ENCODE data around the gene APOL6. TPM values are rescaled to one million over a fixed set of nuclear protein-coding genes. Genes with fewer than 3 reads are reported as not detected.
A peak's percentile ranks its signal among the peaks of the same experiment; 100 is the strongest.
"Not testable (repeated sequence)": the region's sequence is repeated elsewhere in the genome, so short reads cannot be mapped to it uniquely, and the experiment has no call there.

Gene APOL6
- total RNA-seq, 8 experiments from 2014 or later: under 0.01 to 28.9 (median 2.5) TPM

- in situ Hi-C loops (cut with MboI; ENCODE audit: low pct_unique_long_range_greater_than_20kb in 2 of 9, low sequenced_read_pairs in 9 of 9, unreplicated experiment in 9 of 9): no loop called here
- Histone ChIP-seq H3K4me1 (replicated peaks in 1 of 2) (no peaks in the 10 kb centered on the region), H3K4me3 (no peak overlapping the region), H3K27ac (no peak overlapping the region)
- ATAC-seq (replicated peaks in 6 of 8): no peak
These were observed 26.1 kb downstream of the APOL6 start for GRCh38 chr22:35674335-35674734.

GRCh38 chr22:35676065-35676464, 27.8 kb downstream of the APOL6 start:
- 33 to 100% (median 50%) methylated on average over 1 of the region's 1 CpG; no CpG with 5 or more reads in 3 of the 10 experiments for WGBS, 10 experiments
- H3K27ac ChIP-seq; ATAC-seq (replicated peaks in 6 of 8); H3K4me1 ChIP-seq (replicated peaks in 1 of 2); in situ Hi-C loops (cut with MboI; ENCODE audit: low pct_unique_long_range_greater_than_20kb in 2 of 9, low sequenced_read_pairs in 9 of 9, unreplicated experiment in 9 of 9); H3K4me3 ChIP-seq: not testable (repeated sequence)

- no peak overlapping the region for H3K27ac ChIP-seq
- no peak for ATAC-seq (replicated peaks in 6 of 8)
- WGBS, 10 experiments: 31 to 87% (median 73%) methylated on average over 2 to 6 of the region's 7 CpGs; no CpG with 5 or more reads in 1 of the 10 experiments
- H3K4me1 ChIP-seq (replicated peaks in 1 of 2): no peaks in the 10 kb centered on the region
- H3K4me3 ChIP-seq: no peak overlapping the region
- in situ Hi-C loops (cut with MboI; ENCODE audit: low pct_unique_long_range_greater_than_20kb in 2 of 9, low sequenced_read_pairs in 9 of 9, unreplicated experiment in 9 of 9): no loop called here
These were observed 29.4 kb downstream of the APOL6 start for GRCh38 chr22:35677460-35678187.

- no peak overlapping the region for H3K27ac ChIP-seq
- H3K4me3 ChIP-seq: no peak overlapping the region
- 73 to 100% (median 94%) methylated on average over 1 to 2 of the region's 2 CpGs; no CpG with 5 or more reads in 1 of the 10 experiments for WGBS, 10 experiments
- H3K4me1 ChIP-seq (replicated peaks in 1 of 2): no peaks in the 10 kb centered on the region
- no peak for ATAC-seq (replicated peaks in 6 of 8)
- in situ Hi-C loops (cut with MboI; ENCODE audit: low pct_unique_long_range_greater_than_20kb in 2 of 9, low sequenced_read_pairs in 9 of 9, unreplicated experiment in 9 of 9): no loop called here
These were observed 30.6 kb downstream of the APOL6 start for GRCh38 chr22:35678836-35679235.

DNA sequence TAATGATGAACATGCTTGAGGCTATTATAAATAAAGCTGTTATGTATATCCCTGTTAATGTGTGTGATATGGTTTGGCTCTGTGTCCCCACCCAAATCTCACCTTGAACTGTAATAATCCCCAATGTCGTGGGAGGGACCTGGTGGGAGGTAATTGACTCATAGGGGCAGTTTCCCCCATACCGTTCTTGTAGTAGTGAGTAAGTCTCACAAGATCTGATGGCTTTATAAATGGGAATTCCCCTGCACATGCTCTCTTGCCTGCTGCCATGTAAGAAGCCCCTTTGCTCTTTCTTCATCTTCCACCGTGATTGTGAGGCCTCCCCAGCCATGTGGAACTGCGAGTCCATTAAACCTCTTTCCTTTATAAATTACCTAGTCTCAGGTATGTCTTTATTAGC, 31.2 kb downstream of the APOL6 start:
- ATAC-seq (replicated peaks in 6 of 8); in situ Hi-C loops (cut with MboI; ENCODE audit: low pct_unique_long_range_greater_than_20kb in 2 of 9, low sequenced_read_pairs in 9 of 9, unreplicated experiment in 9 of 9); H3K4me1 ChIP-seq (replicated peaks in 1 of 2); H3K4me3 ChIP-seq; H3K27ac ChIP-seq: not testable (repeated sequence)
- WGBS, 10 experiments: 41 to 100% (median 69%) methylated on average over 1 to 4 of the region's 4 CpGs; no CpG with 5 or more reads in 2 of the 10 experiments

- H3K4me1 ChIP-seq (replicated peaks in 1 of 2): no peaks in the 10 kb centered on the region
- H3K4me3 ChIP-seq: no peak overlapping the region
- peak in 5 of 8 experiments; percentile 56 to 97 (median 88) for ATAC-seq (replicated peaks in 6 of 8)
- in situ Hi-C loops (cut with MboI; ENCODE audit: low pct_unique_long_range_greater_than_20kb in 2 of 9, low sequenced_read_pairs in 9 of 9, unreplicated experiment in 9 of 9): no loop called here
- no peak overlapping the region for H3K27ac ChIP-seq
- 0 to 67% (median 33%) methylated on average over 1 to 3 of the region's 4 CpGs; no CpG with 5 or more reads in 1 of the 10 experiments for WGBS, 10 experiments
These were observed 33.3 kb downstream of the APOL6 start for GRCh38 chr22:35681454-35682052.

DNA sequence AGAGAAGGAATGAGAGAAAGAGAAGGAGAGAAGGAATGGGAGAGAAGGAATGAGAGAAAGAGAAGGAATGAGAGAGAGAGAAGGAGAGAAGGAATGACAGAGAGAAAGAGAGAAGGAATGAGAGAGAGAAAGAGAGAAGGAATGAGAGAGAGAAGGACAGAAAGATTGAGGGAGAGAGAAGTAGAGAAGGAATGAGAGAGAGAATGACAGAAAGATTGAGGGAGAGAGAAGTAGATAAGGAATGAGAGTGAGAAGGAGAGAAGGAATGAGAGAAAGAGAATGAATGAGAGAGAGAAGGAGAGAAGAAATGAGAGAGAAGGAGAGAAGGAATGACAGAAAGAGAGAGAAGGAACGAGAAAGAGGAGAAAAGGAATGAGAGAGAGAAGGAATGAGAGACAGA, 35.3 kb downstream of the APOL6 start:
- WGBS, 10 experiments: 17 to 100% (median 53%) methylated on average over 1 of the region's 1 CpG
- Histone ChIP-seq H3K4me3 (no peak overlapping the region), H3K4me1 (replicated peaks in 1 of 2) (no peaks in the 10 kb centered on the region), H3K27ac (no peak overlapping the region)
- no peak for ATAC-seq (replicated peaks in 6 of 8)
- in situ Hi-C loops (cut with MboI; ENCODE audit: low pct_unique_long_range_greater_than_20kb in 2 of 9, low sequenced_read_pairs in 9 of 9, unreplicated experiment in 9 of 9): no loop called here

DNA sequence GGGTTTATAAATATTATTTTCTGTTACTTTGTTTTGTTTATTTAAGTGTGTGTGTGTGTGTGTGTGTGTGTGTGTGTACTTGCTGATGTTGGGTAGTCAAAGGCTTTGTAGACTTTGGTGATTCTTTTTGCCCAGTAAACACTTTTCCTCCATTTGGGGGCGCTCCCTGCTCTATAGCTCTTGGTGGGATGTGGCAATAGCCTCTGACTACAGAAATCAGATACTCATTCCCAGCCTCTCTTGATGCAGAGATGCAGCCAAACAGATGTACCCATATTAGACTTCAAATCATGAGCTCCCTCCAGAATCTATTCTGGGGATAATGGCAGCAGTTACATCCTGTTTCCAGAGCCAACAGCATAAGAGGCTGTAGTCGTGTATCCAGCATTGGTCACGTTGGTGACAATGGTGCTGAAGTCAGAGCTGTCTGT, 36.0 kb downstream of the APOL6 start:
- Histone ChIP-seq H3K4me1 (replicated peaks in 1 of 2) (no peaks in the 10 kb centered on the region), H3K27ac (no peak overlapping the region), H3K4me3 (no peak overlapping the region)
- in situ Hi-C loops (cut with MboI; ENCODE audit: low pct_unique_long_range_greater_than_20kb in 2 of 9, low sequenced_read_pairs in 9 of 9, unreplicated experiment in 9 of 9): no loop called here
- 0 to 100% (median 49%) methylated on average over 1 to 3 of the region's 3 CpGs; no CpG with 5 or more reads in 2 of the 10 experiments for WGBS, 10 experiments
- peak in 4 of 8 experiments; percentile 6 to 52 (median 18) for ATAC-seq (replicated peaks in 6 of 8)

DNA sequence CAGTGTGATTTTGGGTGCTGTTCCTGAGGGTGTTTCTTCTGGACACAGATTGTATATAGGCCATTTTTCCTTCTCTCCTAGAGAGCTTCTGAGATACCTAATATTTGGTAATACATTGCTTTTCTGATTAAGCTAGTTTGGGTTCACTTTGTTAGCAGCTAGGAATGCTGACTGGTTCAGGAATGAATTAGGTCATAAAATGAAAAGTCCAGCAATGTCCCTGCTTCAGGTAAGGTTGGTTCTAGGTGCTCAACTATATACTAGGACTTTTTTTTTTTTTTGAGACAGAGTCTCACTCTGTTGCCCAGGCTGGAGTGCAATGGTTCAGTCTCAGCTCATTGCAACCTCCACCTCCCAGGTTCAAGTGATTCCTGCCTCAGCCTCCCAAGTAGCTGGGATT, 36.5 kb downstream of the APOL6 start:
- in situ Hi-C loops (cut with MboI; ENCODE audit: low pct_unique_long_range_greater_than_20kb in 2 of 9, low sequenced_read_pairs in 9 of 9, unreplicated experiment in 9 of 9): no loop called here
- ATAC-seq (replicated peaks in 6 of 8): no peak
- Histone ChIP-seq H3K4me1 (replicated peaks in 1 of 2) (no peaks in the 10 kb centered on the region), H3K4me3 (no peak overlapping the region), H3K27ac (no peak overlapping the region)

GRCh38 chr22:35685731-35686130, 37.5 kb downstream of the APOL6 start:
- no peak overlapping the region for H3K27ac ChIP-seq
- ATAC-seq (replicated peaks in 6 of 8): no peak
- no peak overlapping the region for H3K4me3 ChIP-seq
- in situ Hi-C loops (cut with MboI; ENCODE audit: low pct_unique_long_range_greater_than_20kb in 2 of 9, low sequenced_read_pairs in 9 of 9, unreplicated experiment in 9 of 9): no loop called here
- WGBS, 10 experiments: 69 to 93% (median 86%) methylated on average over 2 to 11 of the region's 11 CpGs; no CpG with 5 or more reads in 2 of the 10 experiments
- no peaks in the 10 kb centered on the region for H3K4me1 ChIP-seq (replicated peaks in 1 of 2)

GRCh38 chr22:35686298-35686697, 38.1 kb downstream of the APOL6 start:
- no peak overlapping the region for H3K27ac ChIP-seq
- no peak overlapping the region for H3K4me3 ChIP-seq
- WGBS, 10 experiments: 33 to 100% (median 100%) methylated on average over 1 to 3 of the region's 4 CpGs; no CpG with 5 or more reads in 3 of the 10 experiments
- no peak for ATAC-seq (replicated peaks in 6 of 8)
- in situ Hi-C loops (cut with MboI; ENCODE audit: low pct_unique_long_range_greater_than_20kb in 2 of 9, low sequenced_read_pairs in 9 of 9, unreplicated experiment in 9 of 9): no loop called here
- H3K4me1 ChIP-seq (replicated peaks in 1 of 2): no peaks in the 10 kb centered on the region

GRCh38 chr22:35687461-35687860, 39.2 kb downstream of the APOL6 start:
- no peak for ATAC-seq (replicated peaks in 6 of 8)
- in situ Hi-C loops (cut with MboI; ENCODE audit: low pct_unique_long_range_greater_than_20kb in 2 of 9, low sequenced_read_pairs in 9 of 9, unreplicated experiment in 9 of 9): no loop called here
- no peaks in the 10 kb centered on the region for H3K4me1 ChIP-seq (replicated peaks in 1 of 2)
- WGBS, 10 experiments: 61 to 100% (median 78%) methylated on average over 2 to 5 of the region's 6 CpGs; no CpG with 5 or more reads in 3 of the 10 experiments
- H3K27ac ChIP-seq: no peak overlapping the region
- H3K4me3 ChIP-seq: no peak overlapping the region

DNA sequence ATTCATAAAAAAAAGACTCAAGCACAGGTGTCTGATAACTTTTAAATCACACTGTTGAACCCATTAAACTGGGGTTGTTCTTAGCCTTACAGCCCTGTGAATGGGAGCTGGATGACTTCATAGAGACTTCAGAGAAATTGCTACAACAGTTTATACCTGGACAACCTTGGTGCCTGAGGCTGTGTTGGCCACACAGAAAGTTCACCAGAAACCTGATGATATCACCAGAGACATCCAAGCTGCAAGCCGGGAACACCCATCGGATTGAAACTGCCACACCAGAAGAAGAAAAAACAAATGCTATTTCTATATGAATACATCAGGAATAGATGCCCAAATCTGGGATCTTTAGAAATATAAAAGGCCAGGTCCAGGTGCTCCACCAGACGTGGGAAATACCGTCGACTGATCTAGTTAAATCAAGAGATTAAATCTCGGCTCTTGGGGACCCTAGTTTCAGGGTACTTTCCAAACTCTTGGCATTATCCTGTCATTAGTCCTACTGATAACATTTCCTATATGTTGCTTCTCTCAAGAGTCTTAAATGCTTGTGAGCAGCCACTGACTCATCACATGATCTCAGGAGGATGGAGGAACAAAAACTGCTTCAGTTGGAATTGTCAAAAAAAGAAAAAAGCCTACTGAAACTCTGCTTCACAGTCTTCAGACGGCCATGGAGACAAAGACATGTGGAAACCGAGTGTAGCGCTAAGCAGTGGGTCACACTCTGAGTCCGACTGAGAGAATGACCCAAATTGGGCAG, 40.8 kb downstream of the APOL6 start:
- Histone ChIP-seq H3K27ac (no peak overlapping the region), H3K4me3 (no peak overlapping the region), H3K4me1 (replicated peaks in 1 of 2) (no peaks in the 10 kb centered on the region)
- 57 to 97% (median 80%) methylated on average over 1 to 7 of the region's 10 CpGs; no CpG with 5 or more reads in 3 of the 10 experiments for WGBS, 10 experiments
- in situ Hi-C loops (cut with MboI; ENCODE audit: low pct_unique_long_range_greater_than_20kb in 2 of 9, low sequenced_read_pairs in 9 of 9, unreplicated experiment in 9 of 9): no loop called here
- no peak for ATAC-seq (replicated peaks in 6 of 8)
